Neural cell (in vitro differentiated cells): Measurements from ENCODE around the gene MTCL1.

ENCODE experiments used
- CTCF ChIP-seq: fragments of 450-650 bp; IDR thresholded peaks from 2 replicates; pipeline ENCODE4 v1.5.1; 2014; ENCODE audit warnings: antibody characterized with exemption, mild to moderate bottlenecking, moderate library complexity; ENCODE audit not compliant: poor library complexity, severe bottlenecking
- EZH2 ChIP-seq: fragments of 200-600, 300-800 bp; shearing (Covaris generic), sonication (generic); IDR thresholded peaks from 2 replicates; pipeline ENCODE4 v1.6.1; 2014; ENCODE audit warnings: antibody characterized with exemption, low read length, borderline replicate concordance, mild to moderate bottlenecking; ENCODE audit not compliant: insufficient read depth, poor library complexity, severe bottlenecking
- POLR2AphosphoS5 ChIP-seq: IDR thresholded peaks from 2 replicates; pipeline ENCODE4 v1.6.1; 2012
- RAD21 ChIP-seq: fragments of 450-650 bp; conservative IDR thresholded peaks from 2 replicates; pipeline ENCODE4 v1.6.1; 2014; ENCODE audit warnings: antibody characterized with exemption, mild to moderate bottlenecking, moderate library complexity
- SMC3 ChIP-seq: fragments of 450-650 bp; conservative IDR thresholded peaks from 2 replicates; pipeline ENCODE4 v1.6.1; 2014; ENCODE audit warnings: antibody characterized with exemption, mild to moderate bottlenecking, moderate library complexity; ENCODE audit not compliant: poor library complexity
- TAF1 ChIP-seq: IDR thresholded peaks from 2 replicates; pipeline ENCODE4 v1.6.1; 2012; ENCODE audit warnings: low read depth
- TF ChIP-seq, protein P1 (sequence below): IDR thresholded peaks from 2 replicates; pipeline ENCODE4 v1.6.1; 2012; ENCODE audit warnings: borderline replicate concordance

- TF ChIP-seq SMC3 (no peak), EZH2 (no peak), CTCF (no peak), POLR2AphosphoS5 (no peak), RAD21 (no peak), TAF1 (no peak)
- TF ChIP-seq, protein P1, sequence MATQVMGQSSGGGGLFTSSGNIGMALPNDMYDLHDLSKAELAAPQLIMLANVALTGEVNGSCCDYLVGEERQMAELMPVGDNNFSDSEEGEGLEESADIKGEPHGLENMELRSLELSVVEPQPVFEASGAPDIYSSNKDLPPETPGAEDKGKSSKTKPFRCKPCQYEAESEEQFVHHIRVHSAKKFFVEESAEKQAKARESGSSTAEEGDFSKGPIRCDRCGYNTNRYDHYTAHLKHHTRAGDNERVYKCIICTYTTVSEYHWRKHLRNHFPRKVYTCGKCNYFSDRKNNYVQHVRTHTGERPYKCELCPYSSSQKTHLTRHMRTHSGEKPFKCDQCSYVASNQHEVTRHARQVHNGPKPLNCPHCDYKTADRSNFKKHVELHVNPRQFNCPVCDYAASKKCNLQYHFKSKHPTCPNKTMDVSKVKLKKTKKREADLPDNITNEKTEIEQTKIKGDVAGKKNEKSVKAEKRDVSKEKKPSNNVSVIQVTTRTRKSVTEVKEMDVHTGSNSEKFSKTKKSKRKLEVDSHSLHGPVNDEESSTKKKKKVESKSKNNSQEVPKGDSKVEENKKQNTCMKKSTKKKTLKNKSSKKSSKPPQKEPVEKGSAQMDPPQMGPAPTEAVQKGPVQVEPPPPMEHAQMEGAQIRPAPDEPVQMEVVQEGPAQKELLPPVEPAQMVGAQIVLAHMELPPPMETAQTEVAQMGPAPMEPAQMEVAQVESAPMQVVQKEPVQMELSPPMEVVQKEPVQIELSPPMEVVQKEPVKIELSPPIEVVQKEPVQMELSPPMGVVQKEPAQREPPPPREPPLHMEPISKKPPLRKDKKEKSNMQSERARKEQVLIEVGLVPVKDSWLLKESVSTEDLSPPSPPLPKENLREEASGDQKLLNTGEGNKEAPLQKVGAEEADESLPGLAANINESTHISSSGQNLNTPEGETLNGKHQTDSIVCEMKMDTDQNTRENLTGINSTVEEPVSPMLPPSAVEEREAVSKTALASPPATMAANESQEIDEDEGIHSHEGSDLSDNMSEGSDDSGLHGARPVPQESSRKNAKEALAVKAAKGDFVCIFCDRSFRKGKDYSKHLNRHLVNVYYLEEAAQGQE = no peak
Measured at GRCh38 chr18:8802017-8802672, 96.8 kb downstream of the MTCL1 start.
